Erythroblast (primary cell): ENCODE data around the gene METTL5.

Experiments
- GATA1 ChIP-seq: IDR thresholded peaks from 2 replicates; pipeline ENCODE4 v1.6.1; 2011; ENCODE audit warnings: low read depth, mild to moderate bottlenecking, control low read depth, low read length, moderate library complexity
- POLR2A ChIP-seq: IDR thresholded peaks from 2 replicates; pipeline ENCODE4 v1.6.1; 2011; ENCODE audit warnings: mild to moderate bottlenecking, low read length

DNA sequence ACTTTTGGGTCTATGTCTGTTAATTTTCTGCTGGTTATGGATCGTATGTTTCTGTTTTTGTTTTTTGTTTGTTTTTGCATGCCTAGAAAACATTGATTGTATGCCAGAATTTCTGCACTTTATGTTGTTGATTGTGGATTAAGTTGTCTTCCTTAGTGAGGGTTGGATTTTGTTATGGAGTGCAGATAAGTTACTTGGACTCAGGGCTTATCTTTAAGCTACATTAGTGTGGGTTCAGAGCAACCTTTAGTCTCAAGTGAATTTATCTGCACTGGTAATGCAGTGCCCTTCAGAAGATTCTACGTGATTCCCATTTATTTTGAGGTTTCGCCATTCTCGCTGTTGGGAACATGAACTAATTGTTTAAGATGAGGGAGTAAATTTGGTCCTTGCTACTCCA, 35.4 kb upstream of the METTL5 start:
- TF ChIP-seq POLR2A (no peak), GATA1 (no peak)
